IPS-NIHi7 (cell line): ENCODE data around the gene EPHA5.

ENCODE experiments used
- DNase-seq: peaks from one replicate; pipeline ENCODE4 v3.0.0; 2012; ENCODE audit warnings: mixed read lengths; ENCODE audit errors: extremely low spot score

The EPHA5 gene

DNA sequence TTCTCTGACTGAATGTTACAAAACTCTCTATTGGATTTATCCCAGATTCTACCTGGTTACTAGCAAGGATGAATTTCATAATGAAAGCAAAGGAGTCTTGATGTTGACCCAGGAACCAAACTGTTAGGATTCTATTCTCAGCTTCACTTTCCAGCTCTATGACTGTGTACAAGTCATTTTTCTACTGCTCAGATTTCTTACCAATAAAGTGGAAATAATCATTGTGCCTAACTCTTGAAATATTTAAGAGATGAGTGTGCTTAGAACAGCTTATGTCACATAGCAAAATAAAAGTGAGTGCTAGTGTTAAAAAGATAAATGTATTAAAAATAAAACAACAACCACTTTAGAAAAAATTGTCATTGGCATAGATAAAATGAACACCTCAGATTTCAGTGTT lies 45.6 kb downstream of the EPHA5 start:
- DNase-seq: no peak

DNA sequence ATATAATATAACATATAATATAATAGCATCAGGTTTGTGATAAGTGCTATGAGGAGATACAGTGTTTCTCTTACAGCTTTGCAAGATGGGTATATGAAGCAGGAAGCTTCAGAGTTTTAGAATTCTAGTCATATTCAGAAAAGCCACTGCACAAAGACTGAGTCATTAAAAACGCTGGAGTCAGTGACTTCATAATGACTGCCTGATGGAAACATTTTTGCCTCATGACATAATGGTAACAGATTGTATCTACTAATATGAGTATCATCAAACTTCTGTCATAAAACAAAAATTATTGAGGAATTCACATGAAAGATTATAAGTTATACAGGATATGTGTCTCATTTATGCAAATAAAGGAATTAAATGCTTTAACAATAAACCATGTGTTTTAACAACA lies 46.8 kb downstream of the EPHA5 start:
- no peak for DNase-seq

DNA sequence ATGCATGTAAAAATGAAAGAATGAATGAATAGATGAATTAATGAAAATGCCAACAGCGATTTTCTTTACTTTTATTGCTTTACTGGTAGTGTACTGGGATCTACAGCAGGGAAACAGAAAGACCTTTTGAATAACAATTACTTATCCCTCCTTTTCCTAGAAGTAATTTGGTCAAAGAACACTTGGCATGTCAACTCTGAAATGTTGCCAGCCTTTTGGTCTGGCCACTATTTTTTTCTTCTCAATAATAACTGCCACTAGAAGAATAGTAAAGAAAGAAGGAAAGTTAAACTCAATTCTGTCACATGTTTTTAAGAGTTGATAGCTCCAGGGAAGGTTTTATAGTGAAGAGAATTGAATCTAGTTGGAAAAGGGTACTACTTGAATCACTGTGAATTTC lies 52.9 kb downstream of the EPHA5 start:
- DNase-seq: no peak

DNA sequence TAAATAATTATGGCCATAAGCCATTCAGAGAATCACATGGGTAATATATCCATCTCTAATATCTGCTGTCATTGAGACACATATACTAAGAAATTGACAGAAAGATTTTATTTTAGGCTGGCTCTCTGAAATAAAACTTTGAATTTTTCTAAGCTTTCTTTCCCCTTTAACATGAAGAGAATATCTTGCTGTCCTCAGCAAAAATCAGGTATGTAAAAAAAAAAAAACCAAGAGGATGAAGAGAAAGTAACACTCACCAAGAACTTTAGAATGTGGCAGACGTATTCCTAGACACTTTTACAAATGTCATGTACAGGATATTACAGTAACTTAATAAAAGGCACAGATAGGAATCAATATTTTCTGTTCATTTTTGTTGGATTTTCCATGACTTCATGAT lies 65.8 kb downstream of the EPHA5 start:
- no peak for DNase-seq

DNA sequence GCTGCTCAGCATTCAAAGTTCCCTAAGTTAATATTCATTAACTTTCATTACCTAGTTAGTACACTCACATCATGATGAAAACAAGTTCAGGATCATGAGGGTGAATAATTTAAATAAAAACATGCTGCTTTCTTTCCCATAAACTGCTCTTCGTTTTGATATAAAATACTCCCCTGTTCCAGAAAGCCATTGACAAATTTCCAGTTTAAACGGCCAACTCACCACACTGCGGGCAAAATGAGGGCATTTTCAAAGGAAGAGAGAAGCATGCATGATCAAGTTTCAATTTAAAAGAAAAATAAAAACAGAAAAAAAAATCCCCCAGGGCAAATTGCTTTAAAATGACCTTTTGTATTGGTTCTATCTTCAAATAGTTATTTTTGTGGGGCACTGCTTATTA lies 69.6 kb downstream of the EPHA5 start:
- DNase-seq: no peak

DNA sequence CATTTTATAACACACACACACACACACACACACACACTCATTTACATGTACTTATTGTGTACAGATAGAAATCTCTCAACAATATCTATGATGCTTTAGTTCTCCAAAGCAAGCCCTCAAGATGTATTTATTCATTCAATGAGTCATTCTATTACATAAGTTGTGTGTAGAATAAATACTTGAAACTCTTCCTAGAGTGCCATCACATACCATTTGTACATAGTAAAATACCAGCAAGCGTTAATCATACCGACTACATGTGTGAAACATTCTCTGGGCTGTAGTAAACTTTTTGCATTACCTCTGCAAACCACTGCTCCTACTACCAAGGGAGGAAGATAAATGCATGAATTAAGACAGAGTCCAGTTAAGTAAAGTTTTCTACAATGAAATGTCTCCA lies 70.9 kb downstream of the EPHA5 start:
- DNase-seq: no peak

DNA sequence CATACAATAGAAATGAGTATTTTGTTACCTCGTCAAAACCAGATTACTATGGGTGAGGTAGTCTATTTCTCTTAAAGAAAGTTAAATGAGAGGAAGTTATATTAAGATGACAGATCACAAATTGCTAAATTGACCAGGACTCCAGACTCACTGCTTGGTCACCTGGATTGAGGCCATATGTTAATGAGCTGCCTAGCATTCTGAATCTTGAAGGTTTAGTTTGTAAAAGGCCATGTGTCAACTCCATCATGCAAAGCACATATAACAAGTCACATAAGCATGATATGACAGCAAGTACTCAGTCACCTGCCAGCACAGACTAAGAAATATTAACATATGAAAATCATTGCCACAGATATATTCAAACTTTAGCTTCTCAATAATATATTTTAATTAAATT lies 72.6 kb downstream of the EPHA5 start:
- no peak for DNase-seq

DNA sequence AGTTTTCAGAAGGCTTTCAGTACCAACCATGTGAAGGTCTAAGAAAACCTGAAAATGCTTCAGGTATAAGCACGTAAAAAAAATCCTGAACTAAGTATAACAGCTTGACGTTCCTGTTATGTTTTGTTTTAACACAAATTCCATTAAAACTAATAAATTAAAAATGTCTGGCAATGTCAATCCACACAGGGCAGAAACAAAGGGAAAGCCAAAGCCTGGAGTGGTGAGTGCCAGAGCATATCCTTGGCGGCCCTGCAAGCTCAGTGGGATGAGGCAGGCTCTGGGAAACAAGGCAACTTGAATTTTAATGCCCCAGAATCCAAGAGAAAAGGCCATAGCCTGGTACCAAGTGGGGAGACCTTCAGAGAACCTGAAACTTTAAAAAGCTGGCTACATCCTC lies 78.2 kb downstream of the EPHA5 start:
- DNase-seq: peak; percentile 18

DNA sequence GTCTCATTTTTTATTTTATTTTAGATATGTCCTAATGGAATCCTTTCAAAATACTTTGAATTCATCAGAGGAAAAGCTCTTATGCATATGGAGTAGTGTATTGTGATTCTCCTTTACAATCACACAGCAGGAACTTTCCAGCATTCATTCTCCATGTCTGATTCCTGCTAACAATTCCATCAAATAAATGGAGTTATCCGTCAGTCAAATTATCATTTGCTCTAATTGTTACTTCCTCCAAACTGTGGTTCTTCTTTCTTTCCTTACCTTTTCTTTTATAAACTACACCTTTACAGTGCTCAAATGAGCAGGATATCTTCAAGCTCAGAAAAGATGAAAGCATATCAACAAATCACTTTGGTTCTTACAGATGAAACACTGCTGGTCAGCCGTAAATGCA lies 80.4 kb downstream of the EPHA5 start:
- DNase-seq: no peak

DNA sequence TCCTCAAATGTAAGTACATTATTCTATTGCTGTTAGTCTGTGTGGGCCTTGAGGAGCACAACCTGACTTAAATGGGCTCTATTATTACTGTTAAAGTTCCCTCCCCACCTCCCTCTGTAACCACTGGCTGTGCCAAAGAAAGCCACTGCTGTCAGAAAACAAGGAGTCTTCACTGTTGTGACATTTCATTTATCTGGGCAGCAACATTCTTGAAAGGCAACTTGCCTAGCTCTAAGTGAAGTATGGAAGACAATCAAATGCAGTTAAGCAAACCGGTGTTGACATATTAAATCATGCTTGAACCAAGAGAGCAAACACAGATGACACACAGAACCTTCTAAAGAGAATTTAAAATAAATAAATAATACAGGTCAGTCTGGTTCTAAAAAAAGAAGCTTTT lies 81.0 kb downstream of the EPHA5 start:
- no peak for DNase-seq

DNA sequence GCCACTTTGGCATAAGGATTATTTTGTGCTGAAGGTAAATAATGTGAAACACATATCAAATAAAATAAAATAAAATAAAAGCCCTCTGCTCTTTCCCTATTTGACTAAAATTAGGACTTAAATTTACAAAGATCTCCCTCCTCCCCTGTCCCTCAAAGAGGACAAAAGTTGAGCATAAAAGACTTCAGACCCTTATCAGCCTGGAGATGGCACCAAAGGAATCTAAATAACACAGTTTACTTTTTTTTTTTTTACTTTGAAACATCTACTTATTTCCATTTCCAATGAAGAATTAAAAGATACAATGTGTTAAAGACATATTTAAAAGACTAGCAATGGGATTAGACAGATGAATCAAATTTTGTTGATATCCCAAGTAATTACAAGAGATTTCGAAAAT lies 89.7 kb downstream of the EPHA5 start:
- no peak for DNase-seq

DNA sequence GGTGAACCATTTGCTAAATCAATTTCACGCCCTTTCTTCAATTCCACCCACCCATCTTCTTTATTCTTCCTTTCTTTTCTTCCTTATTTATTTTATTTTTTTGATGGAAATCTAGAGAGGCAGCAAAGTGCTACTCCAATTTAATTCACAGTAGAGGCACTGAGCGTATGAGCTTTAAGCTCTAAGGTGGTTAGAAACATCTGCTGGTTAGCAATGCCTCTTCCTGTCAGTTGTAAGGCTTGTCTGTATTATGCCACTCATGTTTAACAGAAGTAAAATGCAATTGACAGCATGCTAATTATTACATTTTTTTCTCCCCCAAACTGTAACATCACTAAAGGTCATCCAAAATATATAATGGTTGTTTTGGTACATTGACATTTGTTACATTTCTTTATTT lies 103.8 kb downstream of the EPHA5 start:
- DNase-seq: no peak

DNA sequence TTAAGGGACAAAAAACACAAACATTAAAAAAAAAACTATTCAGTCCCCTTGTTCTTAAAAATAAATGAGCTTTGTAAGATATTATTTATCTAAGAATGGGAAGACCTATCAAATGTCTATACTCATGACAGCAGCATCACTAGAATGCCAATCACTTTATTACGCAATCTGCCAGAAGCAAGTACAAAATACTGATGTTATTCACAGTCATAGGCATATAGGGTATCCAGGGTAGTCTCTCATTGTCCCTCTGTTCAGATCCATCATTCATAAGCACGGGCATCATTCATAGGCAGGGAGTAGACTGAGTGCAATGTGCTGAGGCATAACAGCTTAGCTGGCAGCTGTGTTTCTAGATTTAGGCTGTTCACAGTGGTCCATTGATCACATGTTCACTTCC lies 109.1 kb downstream of the EPHA5 start:
- DNase-seq: no peak

DNA sequence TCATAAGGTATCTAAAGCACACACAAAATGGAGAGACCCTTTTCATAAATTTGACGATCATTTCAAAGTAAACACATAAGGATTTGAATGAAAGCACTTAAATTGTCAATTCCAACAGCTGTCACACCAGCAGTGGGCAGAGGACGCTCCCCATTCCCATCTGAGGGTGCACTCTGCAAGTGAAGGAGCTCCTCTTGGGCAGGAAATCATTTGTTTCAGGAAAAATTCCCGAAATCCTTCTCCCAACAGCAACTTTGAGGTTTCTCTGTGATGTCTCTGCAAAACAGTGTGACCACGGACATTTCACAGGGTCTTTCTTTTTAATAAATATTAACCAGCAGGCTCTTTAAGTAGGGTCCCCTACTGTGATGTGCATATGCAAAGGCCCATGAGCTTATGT lies 111.0 kb downstream of the EPHA5 start:
- DNase-seq: peak; percentile 14

DNA sequence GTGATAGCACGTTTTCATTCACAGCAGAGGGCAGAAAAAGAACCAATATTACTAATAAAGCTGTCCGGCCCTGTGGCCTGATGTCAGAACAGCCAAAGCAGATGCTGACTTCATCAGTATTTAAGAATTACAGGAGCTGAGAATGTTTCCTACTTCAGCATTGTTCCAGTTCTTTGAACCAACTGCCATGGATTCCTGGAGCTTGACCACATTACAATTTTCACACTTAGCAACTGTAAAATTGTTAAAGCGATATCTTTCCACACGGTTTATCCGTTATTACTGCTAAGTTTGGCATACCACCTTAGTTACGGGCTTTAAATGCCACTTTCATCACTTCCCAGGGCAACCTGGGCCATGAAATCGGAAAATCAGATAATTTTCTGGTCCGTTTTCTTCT lies 118.2 kb downstream of the EPHA5 start:
- DNase-seq: no peak

DNA sequence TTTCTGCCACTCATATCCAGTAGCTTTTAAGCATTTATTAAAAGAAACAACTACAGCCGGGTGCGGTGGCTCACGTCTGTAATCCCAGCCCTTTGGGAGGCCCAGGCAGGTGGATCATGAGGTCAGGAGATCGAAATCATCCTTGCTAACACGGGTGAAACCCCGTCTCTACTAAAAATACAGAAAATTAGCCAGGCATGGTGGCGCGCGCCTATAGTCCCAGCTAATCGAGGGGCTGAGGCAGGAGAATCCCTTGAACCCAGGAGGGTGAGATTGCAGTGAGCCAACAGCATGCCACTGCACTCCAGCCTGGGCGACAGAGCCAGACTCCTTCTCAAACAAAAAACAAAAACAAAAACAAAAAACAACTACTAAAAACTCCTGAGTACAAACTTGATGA lies 119.8 kb downstream of the EPHA5 start:
- DNase-seq: no peak

DNA sequence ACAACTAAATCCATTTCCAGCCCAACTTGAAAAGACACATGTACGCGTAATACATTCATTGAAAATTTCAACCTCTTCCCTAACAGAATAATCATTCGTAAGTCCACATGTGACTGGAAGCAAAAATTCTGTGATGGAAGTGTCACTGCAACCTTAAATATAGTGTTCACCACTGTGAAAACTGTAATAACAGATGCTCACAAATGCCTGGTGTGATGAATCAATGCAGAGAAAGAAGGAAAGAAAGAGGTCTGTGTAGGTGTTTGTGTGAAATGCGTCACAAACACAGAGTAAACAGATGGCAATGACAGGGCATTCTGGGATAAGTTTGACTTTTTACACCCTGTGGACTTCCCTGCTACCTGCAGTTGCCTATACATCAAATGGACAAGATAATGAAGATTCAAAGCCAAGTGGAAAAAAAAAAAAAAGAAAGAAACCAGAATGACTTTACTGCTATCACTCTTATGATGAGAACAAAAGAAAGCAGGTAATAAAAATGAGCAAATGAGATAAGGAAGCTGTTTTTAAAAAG lies 123.3 kb downstream of the EPHA5 start:
- no peak for DNase-seq

DNA sequence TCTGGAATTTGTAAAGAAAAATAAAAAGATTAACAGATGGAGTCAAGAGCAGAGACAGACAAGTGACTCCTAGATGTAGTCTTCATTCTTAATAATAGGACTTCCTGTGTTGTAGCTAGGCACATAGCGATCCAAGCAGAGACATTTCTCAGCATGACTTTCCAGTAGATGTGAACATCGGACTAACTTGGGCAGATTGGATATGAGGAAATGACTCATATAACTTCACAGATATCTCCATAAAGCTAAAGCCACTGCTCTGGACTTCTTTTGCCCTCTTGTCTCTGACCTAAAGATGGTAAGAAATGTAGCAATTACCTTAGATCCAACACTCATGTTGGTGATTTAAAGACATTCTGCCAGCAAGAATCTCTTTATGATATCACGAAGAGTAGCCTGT lies 131.7 kb downstream of the EPHA5 start:
- DNase-seq: no peak

DNA sequence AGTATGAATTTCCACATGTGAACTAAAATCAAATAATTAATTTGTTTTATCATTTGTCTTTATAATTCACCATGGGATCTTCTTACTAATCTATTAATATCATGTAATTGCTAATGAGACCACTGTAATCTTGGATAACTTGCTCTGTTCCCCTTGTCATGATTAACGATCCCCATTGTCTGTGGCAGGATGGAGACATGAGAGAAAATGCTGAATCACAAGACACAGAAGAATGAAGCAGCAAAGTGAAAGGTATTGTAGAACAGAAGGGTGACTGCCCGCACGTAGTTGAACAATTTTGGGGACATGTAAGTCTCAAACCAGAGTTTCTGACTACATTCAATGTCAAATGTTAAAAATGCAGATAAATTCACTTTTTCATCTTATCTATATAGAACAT lies 135.2 kb downstream of the EPHA5 start:
- DNase-seq: no peak

DNA sequence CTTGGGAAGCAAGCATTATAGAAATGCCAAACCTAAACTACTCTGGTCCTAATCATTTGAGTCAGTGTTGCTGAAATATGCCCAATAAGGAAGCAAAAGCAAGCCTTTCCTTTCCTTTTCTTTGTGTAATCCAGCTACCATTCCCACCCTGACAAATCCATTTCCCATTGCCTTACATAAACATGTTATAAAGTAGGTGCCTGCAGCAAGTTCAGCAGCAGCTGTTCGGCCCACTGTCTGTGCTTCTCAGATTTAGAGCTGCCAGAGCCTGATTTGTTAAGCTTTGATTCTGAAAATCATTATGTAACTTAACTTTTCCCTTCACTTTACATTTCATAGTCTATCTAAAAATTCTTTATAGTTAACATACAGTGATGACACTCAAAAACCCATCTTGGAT lies 148.6 kb downstream of the EPHA5 start:
- DNase-seq: no peak

DNA sequence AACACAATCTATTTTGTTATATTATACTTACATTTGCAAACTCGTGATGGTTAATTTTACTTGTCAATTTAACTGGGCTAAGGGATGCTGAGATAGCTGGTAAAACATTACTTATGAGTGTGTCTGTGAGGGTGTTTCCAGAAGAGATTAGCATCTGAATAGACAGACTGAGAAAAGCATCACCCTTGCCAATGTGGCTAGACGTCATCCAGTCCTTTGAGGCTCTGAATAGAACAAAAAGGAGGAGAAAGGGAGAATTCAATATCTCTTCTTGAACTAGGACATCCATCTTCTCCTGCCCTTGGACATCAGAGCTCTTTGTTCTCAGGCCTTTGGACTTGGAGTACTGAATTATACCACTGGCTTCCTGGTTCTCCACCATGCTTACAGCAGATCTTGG lies 154.6 kb downstream of the EPHA5 start:
- no peak for DNase-seq

DNA sequence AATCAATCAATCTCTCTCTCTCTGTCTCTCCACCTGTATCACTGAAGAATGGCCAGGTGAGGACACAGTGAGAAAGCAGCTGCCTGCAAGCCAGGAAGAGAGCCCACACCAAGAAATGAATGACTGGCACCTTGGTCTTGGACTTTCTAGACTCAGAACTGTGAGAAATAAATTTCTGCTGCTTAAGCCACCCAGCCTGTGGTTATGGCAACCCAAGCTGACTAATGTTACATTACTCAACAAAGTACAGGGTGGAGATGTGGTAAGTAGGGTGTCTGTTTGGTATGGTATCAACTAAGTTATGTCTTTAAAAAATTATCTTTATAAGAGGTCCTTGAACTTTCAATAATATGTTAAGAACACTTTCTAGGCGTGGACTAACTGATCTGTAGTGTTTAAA lies 159.3 kb downstream of the EPHA5 start:
- DNase-seq: no peak

DNA sequence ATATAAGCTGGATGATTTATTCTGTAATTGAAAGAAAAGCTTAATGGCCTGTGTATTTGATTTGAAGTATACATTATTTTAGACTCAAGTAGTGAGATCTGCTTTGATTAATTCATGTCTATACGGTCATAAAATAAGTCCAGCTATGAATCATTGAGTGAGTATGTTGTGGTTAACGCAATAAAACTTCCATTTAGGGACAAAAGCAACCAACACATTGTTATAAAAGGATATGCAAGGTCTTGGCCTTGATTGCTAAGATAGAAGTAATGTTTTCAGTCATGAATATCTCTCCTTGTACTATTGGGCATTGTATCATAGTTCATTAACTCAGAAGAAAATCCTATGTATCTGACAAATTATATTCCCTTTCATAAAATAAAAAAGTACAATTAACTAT lies 162.1 kb downstream of the EPHA5 start:
- no peak for DNase-seq

DNA sequence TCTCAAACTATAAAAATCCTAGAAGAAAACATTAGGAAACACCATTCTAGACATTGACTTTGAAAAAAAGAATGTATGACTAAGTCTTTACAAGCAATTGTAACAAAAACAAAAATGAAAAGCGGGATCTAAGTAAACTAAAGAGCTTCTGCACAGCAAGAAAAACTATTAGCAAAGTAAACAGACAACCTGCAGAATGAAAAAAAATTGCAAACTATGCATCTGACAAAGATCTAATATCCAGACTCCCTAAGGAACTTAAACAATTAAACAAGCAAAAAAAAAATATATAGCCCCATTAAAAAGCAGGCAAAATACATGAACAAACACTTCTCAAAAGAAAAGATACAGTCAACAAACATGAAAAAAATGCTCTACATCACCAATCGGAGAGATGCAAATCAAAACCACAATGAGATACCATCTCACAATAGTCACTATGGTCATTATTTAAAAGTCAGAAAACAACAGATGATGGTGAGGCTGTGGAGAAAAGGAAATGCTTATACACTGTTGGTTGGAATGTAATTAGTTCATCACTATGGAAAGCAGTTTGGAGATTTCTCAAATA lies 168.1 kb downstream of the EPHA5 start:
- DNase-seq: no peak

DNA sequence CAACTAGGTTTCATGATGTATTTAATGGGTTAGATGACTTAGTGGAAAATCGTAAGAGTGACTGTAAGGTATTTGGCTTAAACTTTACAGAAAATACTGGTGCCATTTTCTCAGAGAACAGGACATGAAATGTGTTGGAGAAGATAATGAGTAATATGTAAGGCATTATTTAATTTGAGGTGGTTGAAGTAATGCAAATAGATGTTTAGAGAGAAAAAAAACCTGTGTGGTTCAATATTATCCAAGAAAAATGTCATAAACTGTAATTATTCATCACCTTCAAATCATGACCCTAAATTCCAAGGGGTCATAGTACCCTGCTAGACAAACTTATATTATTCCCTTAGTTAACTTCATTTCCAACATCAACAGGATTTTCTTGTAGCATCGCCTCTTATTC lies 171.7 kb downstream of the EPHA5 start:
- DNase-seq: no peak
